Hepatocyte (in vitro differentiated cells): ENCODE results near the gene VAPA. TPM values are rescaled to one million over a fixed set of nuclear protein-coding genes. Genes with fewer than 3 reads are reported as not detected.

Source experiments
- DNase-seq: peaks from one replicate; pipeline ENCODE4 v3.0.0-alpha.2; 2016; ENCODE audit warnings: low spot score
- H2AFZ ChIP-seq: fragments of 200-600 bp; sonication (generic); 2 replicates; pipeline ENCODE4 v1.6.0; 2016; ENCODE audit warnings: antibody characterized with exemption, mild to moderate bottlenecking
- H3K27ac ChIP-seq: fragments of 200-600 bp; sonication (generic); 2 replicates; pipeline ENCODE4 v1.5.1; 2016; ENCODE audit warnings: mild to moderate bottlenecking
- H3K27me3 ChIP-seq: fragments of 200-600 bp; sonication (generic); 2 replicates; pipeline ENCODE4 v1.6.1; 2016
- H3K36me3 ChIP-seq: fragments of 200-600 bp; sonication (generic); replicated peaks from 2 replicates; pipeline ENCODE4 v1.5.1; 2016; ENCODE audit warnings: low read depth; ENCODE audit not compliant: insufficient read depth
- H3K4me1 ChIP-seq: fragments of 200-600 bp; sonication (generic); 2 replicates; pipeline ENCODE4 v1.5.1; 2016; ENCODE audit warnings: mild to moderate bottlenecking, moderate library complexity; ENCODE audit not compliant: insufficient read depth
- H3K4me2 ChIP-seq: fragments of 200-600 bp; sonication (generic); 2 replicates; pipeline ENCODE4 v1.6.0; 2016
- H3K4me3 ChIP-seq: fragments of 200-600 bp; sonication (generic); 2 replicates; pipeline ENCODE4 v1.5.1; 2016; ENCODE audit warnings: mild to moderate bottlenecking
- H3K79me2 ChIP-seq: fragments of 200-600 bp; sonication (generic); 2 replicates; pipeline ENCODE4 v1.6.0; 2017; ENCODE audit warnings: mild to moderate bottlenecking
- H3K9me2 ChIP-seq: fragments of 200-600 bp; sonication (generic); replicated peaks from 2 replicates; pipeline ENCODE4 v1.6.0; 2017; ENCODE audit warnings: mild to moderate bottlenecking; ENCODE audit not compliant: insufficient read depth
- H3K9me3 ChIP-seq: fragments of 200-600 bp; sonication (generic); 2 replicates; pipeline ENCODE4 v1.5.1; 2016; ENCODE audit warnings: low read depth, mild to moderate bottlenecking
- H4K20me1 ChIP-seq: fragments of 200-600 bp; sonication (generic); 2 replicates; pipeline ENCODE4 v1.6.0; 2016; ENCODE audit warnings: mild to moderate bottlenecking; ENCODE audit not compliant: insufficient read depth, poor library complexity, severe bottlenecking
- EZH2 ChIP-seq: fragments of 200-600 bp; sonication (generic); IDR thresholded peaks from 2 replicates; pipeline ENCODE4 v1.6.1; 2016; ENCODE audit warnings: antibody characterized with exemption, mild to moderate bottlenecking, borderline replicate concordance
- EZH2phosphoT487 ChIP-seq: fragments of 200-600 bp; sonication (generic); IDR thresholded peaks from one replicate; pipeline ENCODE4 v1.6.1; 2018; ENCODE audit warnings: antibody characterized with exemption, mild to moderate bottlenecking, low read depth, moderate library complexity; ENCODE audit not compliant: unreplicated experiment, severe bottlenecking
- WGBS: methylation state at CpG from one replicate; pipeline ENCODE4 v1.1.6; 2016; ENCODE audit warnings: low lambda C conversion rate; ENCODE audit errors: missing lambda C conversion rate; 5-methylcytosine and 5-hydroxymethylcytosine counted together
- polyA plus RNA-seq: library from polyadenylated mRNA; unstranded; fragments of >200 nt; fragmentation: Nextera tagmentation; extraction: Ambion mirVana; gene quantifications from 2 replicates; pipeline ENCODE4 v1.2.1, GENCODE V29; 2016
- total RNA-seq: library from RNA; depleted of rRNA; stranded (reverse); fragments of >200 nt; gene quantifications from 2 replicates; pipeline ENCODE4 v1.2.3, GENCODE V29; 2014
- TF ChIP-seq, protein P1 (sequence below): fragments of 200-600 bp; sonication (generic); IDR thresholded peaks from 2 replicates; pipeline ENCODE4 v1.5.1; 2016; ENCODE audit warnings: antibody characterized with exemption, mild to moderate bottlenecking; ENCODE audit not compliant: poor library complexity

Gene VAPA
- total and polyA plus RNA-seq, 2 experiments from 2014 or later: 290 to 324 TPM

DNA sequence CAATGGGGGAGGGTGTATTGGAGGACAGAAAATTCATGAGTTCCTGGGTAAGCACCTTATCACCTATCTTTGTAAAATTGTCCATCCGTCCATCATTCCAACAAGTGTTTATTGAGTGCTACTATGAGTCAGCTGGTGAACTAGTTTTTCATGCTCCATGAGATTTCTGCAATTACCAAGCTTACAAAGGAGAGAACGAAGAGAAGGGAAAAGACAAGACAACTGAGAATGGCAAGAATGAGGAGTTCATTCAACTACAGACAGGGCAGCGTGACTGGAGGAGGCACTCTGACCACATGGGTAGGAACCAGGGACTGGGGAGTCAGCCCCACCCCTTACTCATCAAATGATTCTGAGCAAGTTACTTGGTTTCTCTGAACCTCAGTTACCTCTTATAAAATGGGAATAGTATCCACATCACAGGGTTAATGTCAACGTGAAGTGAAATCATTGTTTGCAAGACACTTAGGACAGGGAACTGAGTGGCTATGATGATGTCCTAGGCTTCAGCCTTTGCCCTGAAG, 46.7 kb upstream of the VAPA start:
- Histone ChIP-seq H4K20me1 (no peaks in the 10 kb centered on the region), H3K4me2 (no peak overlapping the region), H3K79me2 (no peaks in the 10 kb centered on the region), H3K9me2 (no peaks in the 10 kb centered on the region), H3K27me3 (no peaks in the 10 kb centered on the region), H3K9me3 (no peaks in the 10 kb centered on the region), H3K4me3 (no peak overlapping the region), H3K4me1 (peaks cover 25% of the 10 kb centered on the region), H2AFZ (no peak overlapping the region), H3K36me3 (no peaks in the 10 kb centered on the region), H3K27ac (peak overlapping the region; percentile 35)
- 69% methylated on average over 4 of the region's 4 CpGs for WGBS
- no peak for DNase-seq
- TF ChIP-seq EZH2phosphoT487 (no peak), EZH2 (no peak)
- TF ChIP-seq, protein P1, sequence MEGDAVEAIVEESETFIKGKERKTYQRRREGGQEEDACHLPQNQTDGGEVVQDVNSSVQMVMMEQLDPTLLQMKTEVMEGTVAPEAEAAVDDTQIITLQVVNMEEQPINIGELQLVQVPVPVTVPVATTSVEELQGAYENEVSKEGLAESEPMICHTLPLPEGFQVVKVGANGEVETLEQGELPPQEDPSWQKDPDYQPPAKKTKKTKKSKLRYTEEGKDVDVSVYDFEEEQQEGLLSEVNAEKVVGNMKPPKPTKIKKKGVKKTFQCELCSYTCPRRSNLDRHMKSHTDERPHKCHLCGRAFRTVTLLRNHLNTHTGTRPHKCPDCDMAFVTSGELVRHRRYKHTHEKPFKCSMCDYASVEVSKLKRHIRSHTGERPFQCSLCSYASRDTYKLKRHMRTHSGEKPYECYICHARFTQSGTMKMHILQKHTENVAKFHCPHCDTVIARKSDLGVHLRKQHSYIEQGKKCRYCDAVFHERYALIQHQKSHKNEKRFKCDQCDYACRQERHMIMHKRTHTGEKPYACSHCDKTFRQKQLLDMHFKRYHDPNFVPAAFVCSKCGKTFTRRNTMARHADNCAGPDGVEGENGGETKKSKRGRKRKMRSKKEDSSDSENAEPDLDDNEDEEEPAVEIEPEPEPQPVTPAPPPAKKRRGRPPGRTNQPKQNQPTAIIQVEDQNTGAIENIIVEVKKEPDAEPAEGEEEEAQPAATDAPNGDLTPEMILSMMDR: no peak

DNA sequence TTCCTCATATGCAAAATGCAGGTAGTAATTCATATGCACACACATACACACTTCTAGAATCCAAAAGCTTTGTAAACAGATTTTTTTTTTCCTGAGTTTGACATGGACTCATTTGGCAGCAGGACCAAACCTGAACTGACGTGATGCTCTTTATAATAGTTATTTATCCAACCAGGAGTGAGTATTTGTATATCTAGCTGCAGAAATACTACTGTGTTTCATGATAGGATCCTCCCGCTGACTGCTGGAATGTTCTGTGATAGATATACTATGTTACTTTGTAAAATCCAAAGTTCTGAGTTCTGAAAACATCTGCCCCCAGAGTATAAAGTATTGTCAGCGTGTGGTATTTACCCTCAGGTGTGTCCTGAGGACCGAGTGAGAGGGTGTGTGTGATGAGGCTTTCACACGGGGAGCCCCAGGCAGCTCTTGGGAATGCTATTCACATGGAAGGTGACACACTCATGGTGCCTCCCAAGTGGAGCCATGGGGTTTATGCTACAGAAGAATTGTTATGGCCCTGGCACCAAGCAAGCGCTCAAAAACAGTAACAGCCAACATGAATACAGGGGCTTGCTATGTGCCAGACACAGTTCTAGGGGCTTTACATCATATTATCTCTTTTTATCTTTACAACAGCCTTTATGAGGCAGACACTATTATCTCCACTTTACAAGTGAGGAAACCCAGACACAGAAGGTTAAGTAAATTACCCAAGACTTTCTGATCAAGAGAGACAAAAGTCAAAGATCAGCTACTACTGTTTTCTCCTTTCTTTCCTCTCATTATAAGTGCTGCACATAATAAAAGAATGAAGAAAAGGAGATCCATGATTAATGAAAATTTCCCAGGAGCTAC, 44.7 kb upstream of the VAPA start:
- Histone ChIP-seq H3K27ac (peak overlapping the region; percentile 75), H3K79me2 (no peaks in the 10 kb centered on the region), H3K9me3 (no peaks in the 10 kb centered on the region), H3K36me3 (no peaks in the 10 kb centered on the region), H3K4me1 (peaks cover 25% of the 10 kb centered on the region), H3K27me3 (no peaks in the 10 kb centered on the region), H3K4me2 (peak overlapping the region; percentile 43), H3K4me3 (no peak overlapping the region), H3K9me2 (no peaks in the 10 kb centered on the region), H4K20me1 (no peaks in the 10 kb centered on the region), H2AFZ (no peak overlapping the region)
- TF ChIP-seq EZH2phosphoT487: peak; percentile 56
- TF ChIP-seq EZH2: no peak
- DNase-seq: peak; percentile 49
- 13% methylated on average over 6 of the region's 6 CpGs for WGBS

DNA sequence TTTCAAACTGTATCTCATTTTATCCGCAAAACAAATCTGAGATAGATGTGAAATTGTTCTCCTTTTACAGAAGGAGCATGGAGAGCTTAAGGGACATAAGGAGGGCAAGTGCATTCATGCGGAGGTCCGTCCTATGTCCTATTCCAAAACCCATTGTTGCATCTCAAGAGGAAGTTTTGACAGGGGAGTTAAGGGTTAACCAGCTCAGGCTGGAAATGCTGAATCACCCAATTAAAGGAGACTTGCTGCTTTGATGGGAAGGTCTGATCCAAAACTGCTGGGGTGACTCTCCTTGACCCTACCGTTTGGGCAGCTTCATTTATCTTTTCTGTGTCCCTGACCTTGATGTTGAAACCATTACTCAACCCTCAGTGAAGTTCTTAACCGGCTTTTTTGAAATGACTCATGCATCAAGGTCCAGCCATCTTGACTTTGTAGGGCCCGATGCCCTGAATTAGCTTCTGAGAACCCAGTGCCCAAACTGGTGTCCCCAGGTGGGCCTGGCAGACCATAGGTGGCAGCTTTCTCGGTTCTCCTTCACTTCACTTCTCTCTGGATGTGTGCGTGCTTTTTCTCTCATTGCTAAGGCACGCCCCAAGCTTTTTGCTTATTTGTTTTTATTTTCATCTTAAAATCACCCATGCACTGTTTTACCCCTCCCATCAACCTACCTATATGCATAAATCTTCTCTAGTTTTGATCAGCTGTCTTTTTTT, 43.9 kb upstream of the VAPA start:
- no peaks in the 10 kb centered on the region for H3K9me2 ChIP-seq
- H3K4me1 ChIP-seq: peaks cover 25% of the 10 kb centered on the region
- no peaks in the 10 kb centered on the region for H3K36me3 ChIP-seq
- H4K20me1 ChIP-seq: no peaks in the 10 kb centered on the region
- H3K79me2 ChIP-seq: no peaks in the 10 kb centered on the region
- WGBS: 43% methylated on average over 9 of the region's 9 CpGs
- no peak overlapping the region for H2AFZ ChIP-seq
- no peaks in the 10 kb centered on the region for H3K9me3 ChIP-seq
- peak overlapping the region; percentile 30 for H3K4me2 ChIP-seq
- no peak overlapping the region for H3K4me3 ChIP-seq
- peak; percentile 70 for DNase-seq
- no peak for TF ChIP-seq EZH2
- TF ChIP-seq EZH2phosphoT487: no peak
- TF ChIP-seq, protein P1: no peak
- H3K27ac ChIP-seq: peak overlapping the region; percentile 75
- no peaks in the 10 kb centered on the region for H3K27me3 ChIP-seq
